Neural crest cell (in vitro differentiated cells): ENCODE measurements around the gene TMPRSS11D. TPM values are rescaled to one million over a fixed set of nuclear protein-coding genes. Genes with fewer than 3 reads are reported as not detected.

Source experiments
- DNase-seq: peaks from one replicate; pipeline ENCODE4 v3.0.0; 2021; ENCODE audit warnings: low read depth, mixed read lengths, low spot score
- H3K27ac Mint-ChIP-seq: one replicate; pipeline ENCODE4 v1.8.0; 2021; ENCODE audit warnings: mild to moderate bottlenecking, mixed read lengths; ENCODE audit not compliant: unreplicated experiment
- H3K27me3 Mint-ChIP-seq: 2 replicates; pipeline ENCODE4 v1.8.0; 2021; ENCODE audit warnings: low read depth, mild to moderate bottlenecking, mixed read lengths
- H3K36me3 Mint-ChIP-seq: 2 replicates; pipeline ENCODE4 v1.8.0; 2021; ENCODE audit warnings: low read depth, mild to moderate bottlenecking, mixed read lengths
- H3K4me1 Mint-ChIP-seq: 2 replicates; pipeline ENCODE4 v1.8.0; 2021; ENCODE audit warnings: mixed read lengths
- H3K4me3 Mint-ChIP-seq: one replicate; pipeline ENCODE4 v1.8.0; 2021; ENCODE audit warnings: mild to moderate bottlenecking, mixed read lengths
- H3K9me3 Mint-ChIP-seq: 2 replicates; pipeline ENCODE4 v1.8.0; 2021; ENCODE audit warnings: mixed read lengths
- total RNA-seq: library from RNA; stranded (reverse); gene quantifications from 2 replicates; pipeline ENCODE4 v1.2.1, GENCODE V29; 2021
- TF ChIP-seq, protein P1 (sequence below): fragments of 200-600 bp; sonication (generic); conservative IDR thresholded peaks from 2 replicates; pipeline ENCODE4 v1.5.0; 2021; ENCODE audit warnings: antibody characterized with exemption, mild to moderate bottlenecking

The TMPRSS11D gene
- total RNA-seq, 1 donor from 2014 or later, result not detected

DNA sequence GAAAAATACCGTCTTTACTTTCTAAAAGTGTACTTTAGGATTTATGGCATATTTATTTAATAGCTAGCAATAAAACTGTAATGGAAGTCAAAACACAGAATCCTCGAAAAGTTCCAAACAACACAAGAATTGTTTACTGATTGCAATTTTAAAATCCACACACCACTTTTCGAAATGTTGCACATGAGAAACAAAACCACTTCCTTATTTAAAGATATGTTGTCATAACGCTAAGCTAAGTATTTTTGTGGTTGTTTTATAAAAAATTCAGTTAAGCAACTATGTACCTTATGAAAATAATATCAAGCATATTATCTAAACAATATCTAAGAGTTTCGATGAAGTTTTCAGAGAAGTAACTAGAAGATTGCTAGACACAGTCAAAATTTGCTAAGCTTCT, 344 bp downstream of the TMPRSS11D start:
- Mint-ChIP-seq H3K4me1 (peaks cover 5% of the 10 kb centered on the region), H3K4me3 (no peak overlapping the region), H3K27me3 (no peaks in the 10 kb centered on the region), H3K27ac (no peak overlapping the region), H3K36me3 (no peaks in the 10 kb centered on the region), H3K9me3 (no peaks in the 10 kb centered on the region)
- no peak for DNase-seq
- TF ChIP-seq, protein P1, sequence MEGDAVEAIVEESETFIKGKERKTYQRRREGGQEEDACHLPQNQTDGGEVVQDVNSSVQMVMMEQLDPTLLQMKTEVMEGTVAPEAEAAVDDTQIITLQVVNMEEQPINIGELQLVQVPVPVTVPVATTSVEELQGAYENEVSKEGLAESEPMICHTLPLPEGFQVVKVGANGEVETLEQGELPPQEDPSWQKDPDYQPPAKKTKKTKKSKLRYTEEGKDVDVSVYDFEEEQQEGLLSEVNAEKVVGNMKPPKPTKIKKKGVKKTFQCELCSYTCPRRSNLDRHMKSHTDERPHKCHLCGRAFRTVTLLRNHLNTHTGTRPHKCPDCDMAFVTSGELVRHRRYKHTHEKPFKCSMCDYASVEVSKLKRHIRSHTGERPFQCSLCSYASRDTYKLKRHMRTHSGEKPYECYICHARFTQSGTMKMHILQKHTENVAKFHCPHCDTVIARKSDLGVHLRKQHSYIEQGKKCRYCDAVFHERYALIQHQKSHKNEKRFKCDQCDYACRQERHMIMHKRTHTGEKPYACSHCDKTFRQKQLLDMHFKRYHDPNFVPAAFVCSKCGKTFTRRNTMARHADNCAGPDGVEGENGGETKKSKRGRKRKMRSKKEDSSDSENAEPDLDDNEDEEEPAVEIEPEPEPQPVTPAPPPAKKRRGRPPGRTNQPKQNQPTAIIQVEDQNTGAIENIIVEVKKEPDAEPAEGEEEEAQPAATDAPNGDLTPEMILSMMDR, result no peak

DNA sequence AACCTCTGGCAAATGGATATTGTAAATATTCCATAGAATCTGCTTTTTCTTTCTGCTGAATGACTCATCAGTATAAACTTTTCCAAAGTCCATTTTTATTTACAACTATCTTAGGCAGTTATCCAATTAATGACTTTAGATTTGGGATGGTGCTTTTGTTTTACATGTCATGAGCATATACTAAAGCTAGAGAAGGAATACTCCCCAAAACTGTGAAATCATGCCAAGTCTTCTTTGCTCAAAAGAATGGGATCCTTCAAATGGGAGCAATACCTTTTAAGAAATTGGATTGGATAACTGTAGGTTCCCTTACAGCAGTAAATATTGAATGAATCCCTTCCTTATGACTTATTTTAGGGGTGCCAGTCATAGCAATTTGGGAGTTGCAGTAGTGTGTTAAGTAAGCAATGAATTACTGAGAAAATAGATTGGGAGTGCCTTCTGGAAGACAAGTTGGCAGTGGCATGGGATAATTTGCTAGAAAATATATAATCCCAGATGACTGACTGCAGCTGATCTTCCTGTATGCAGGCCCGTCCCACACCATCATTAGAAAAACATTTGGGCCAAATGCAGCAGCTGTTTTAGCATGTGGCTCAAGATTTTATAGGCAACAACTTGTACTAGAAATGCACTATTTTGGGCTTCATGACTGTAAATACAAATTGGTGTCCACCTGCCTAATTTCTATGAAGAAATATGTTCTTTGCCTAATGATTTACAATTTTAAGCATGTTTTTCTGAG, 2.8 kb downstream of the TMPRSS11D start:
- Mint-ChIP-seq H3K36me3 (no peaks in the 10 kb centered on the region), H3K27ac (no peak overlapping the region), H3K4me1 (peaks cover 5% of the 10 kb centered on the region), H3K27me3 (no peaks in the 10 kb centered on the region), H3K4me3 (no peak overlapping the region), H3K9me3 (no peaks in the 10 kb centered on the region)
- TF ChIP-seq, protein P1, result no peak
- DNase-seq, result no peak

DNA sequence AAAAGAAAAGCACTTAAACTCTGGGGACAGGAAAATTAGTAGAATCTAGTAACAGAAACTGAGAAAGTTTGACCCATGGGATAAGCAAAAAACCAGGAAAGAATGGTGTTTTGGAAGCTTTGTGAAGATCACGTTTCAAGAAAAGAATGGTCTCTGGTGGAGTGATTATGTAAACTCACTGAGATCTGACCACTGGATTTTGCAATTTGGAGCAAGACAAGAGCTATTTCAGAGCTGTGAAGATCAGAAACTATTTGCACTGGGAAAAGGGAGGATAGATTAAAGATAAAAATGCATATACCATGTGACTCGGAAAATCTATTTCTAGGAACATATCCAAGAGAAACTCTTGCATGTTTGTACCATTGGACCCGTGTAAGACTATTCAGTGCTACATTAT, 4.3 kb downstream of the TMPRSS11D start:
- Mint-ChIP-seq H3K4me1 (no peaks in the 10 kb centered on the region), H3K27me3 (no peaks in the 10 kb centered on the region), H3K27ac (no peak overlapping the region), H3K9me3 (no peaks in the 10 kb centered on the region), H3K4me3 (no peak overlapping the region), H3K36me3 (no peaks in the 10 kb centered on the region)
- TF ChIP-seq, protein P1, result no peak
- DNase-seq, result no peak

DNA sequence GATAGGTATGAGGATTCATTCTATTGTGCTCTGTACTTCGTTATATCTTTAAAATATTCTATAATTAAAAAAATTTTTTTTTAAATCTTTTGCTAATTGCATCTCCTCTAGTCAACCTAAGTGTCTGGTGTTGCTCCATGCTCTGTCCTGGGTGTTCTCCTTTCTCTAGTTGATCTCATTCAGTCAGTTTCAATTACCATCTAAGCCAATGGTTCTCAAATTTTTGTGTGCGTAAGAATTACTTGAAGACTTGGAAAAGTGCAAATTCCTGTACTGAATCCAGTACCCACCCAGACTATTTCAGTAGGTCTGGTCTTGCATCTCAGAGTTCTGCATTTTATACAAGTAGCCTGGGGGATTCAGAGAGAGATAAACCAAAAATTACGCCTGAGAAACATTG, 6.7 kb downstream of the TMPRSS11D start:
- no peak overlapping the region for H3K4me3 Mint-ChIP-seq
- no peak for DNase-seq
- H3K4me1 Mint-ChIP-seq, result no peaks in the 10 kb centered on the region
- H3K9me3 Mint-ChIP-seq, result no peaks in the 10 kb centered on the region
- no peaks in the 10 kb centered on the region for H3K27me3 Mint-ChIP-seq
- no peak overlapping the region for H3K27ac Mint-ChIP-seq
- TF ChIP-seq, protein P1, result no peak
- no peaks in the 10 kb centered on the region for H3K36me3 Mint-ChIP-seq

DNA sequence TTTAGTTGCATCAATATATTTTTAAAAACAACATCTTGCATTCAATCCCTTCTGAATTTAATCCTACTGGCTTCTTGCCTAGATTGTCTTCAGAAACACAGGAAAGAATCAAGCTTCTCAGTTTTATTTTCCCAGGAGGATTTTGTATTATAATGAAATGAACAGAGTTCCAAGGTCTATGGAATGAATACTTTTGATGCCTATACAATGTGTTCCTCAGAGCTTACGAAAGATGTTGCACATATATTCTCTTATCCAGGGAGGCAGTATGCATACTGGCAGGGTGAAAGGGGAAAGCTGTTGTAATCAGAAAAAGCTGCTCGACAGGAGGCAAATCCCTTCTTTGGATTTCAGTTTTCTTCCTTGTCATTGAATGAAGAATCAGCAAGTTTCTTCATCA, 8.8 kb downstream of the TMPRSS11D start:
- no peaks in the 10 kb centered on the region for H3K36me3 Mint-ChIP-seq
- no peak overlapping the region for H3K4me3 Mint-ChIP-seq
- H3K9me3 Mint-ChIP-seq, result no peaks in the 10 kb centered on the region
- H3K4me1 Mint-ChIP-seq, result no peaks in the 10 kb centered on the region
- no peak overlapping the region for H3K27ac Mint-ChIP-seq
- no peak for DNase-seq
- no peaks in the 10 kb centered on the region for H3K27me3 Mint-ChIP-seq
- TF ChIP-seq, protein P1, result no peak
